Testis (tissue), 3 donors: Measurements from ENCODE around the gene ZCCHC2. TPM values are rescaled to one million over a fixed set of nuclear protein-coding genes. Genes with fewer than 3 reads are reported as not detected.

Source experiments
- DNase-seq: peaks from one replicate; pipeline ENCODE4 v3.0.0-alpha.2; 2019
- H3K27ac ChIP-seq, 2 donors: fragments of 200-600 bp; sonication (generic); one replicate each; pipeline ENCODE4 v1.5.1; 2019
- H3K27me3 ChIP-seq: fragments of 200-600 bp; sonication (generic); one replicate; pipeline ENCODE4 v1.5.1; 2019
- H3K36me3 ChIP-seq: fragments of 200-600 bp; sonication (generic); one replicate; pipeline ENCODE4 v1.5.1; 2017; ENCODE audit warnings: low read depth; ENCODE audit errors: missing control alignments
- H3K4me1 ChIP-seq: fragments of 200-600 bp; sonication (generic); one replicate; pipeline ENCODE4 v1.5.1; 2019
- H3K4me3 ChIP-seq, 2 donors: fragments of 200-600 bp; sonication (generic); one replicate each; pipeline ENCODE4 v1.5.1; 2017 to 2019
- H3K9me3 ChIP-seq: fragments of 200-600 bp; sonication (generic); one replicate; pipeline ENCODE4 v1.5.1; 2017
- CTCF ChIP-seq, 3 experiments: fragments of 450-650 bp in 2 of 3; fragments of 200-600 bp in 1 of 3; sonication (generic) in 1 of 3; IDR thresholded peaks; one replicate each; pipeline ENCODE4 v1.5.1; 2016 to 2019; ENCODE audit warnings: antibody characterized with exemption in 3 of 3, mild to moderate bottlenecking in 2 of 3, moderate library complexity in 1 of 3
- POLR2A ChIP-seq: fragments of 450-650 bp; IDR thresholded peaks from one replicate; pipeline ENCODE4 v1.6.1; 2017; ENCODE audit warnings: antibody characterized with exemption, mild to moderate bottlenecking, moderate library complexity
- WGBS, 2 donors: methylation state at CpG; one replicate each; pipeline ENCODE4 v1.1.5; 2018; 5-methylcytosine and 5-hydroxymethylcytosine counted together
- intact Hi-C: fragments of 100-400 bp; cut with DNase I; formaldehyde crosslinking; loops from one replicate; pipeline ENCODE4 v1.15.1; 2023; ENCODE audit warnings: low total_unique reads
- polyA plus RNA-seq: library from polyadenylated mRNA; stranded (reverse); fragments of 350-450 nt; fragmentation: Illumina TruSeq; extraction: RNeasy Lipid Tissue Mini Kit (QIAGEN cat#74804); gene quantifications from one replicate; pipeline ENCODE4 v1.2.3, GENCODE V29; 2014; ENCODE audit warnings: low read depth, low replicate concordance; ENCODE audit not compliant: insufficient read depth
- total RNA-seq, 2 donors: library from RNA; depleted of rRNA; stranded (reverse); fragments of >200 nt; gene quantifications; one replicate each; pipeline ENCODE4 v1.2.3, GENCODE V29; 2016

Gene ZCCHC2
- total and polyA plus RNA-seq, 3 donors from 2014 or later: 46.2 to 56.9 (median 51.6) TPM

GRCh38 chr18:62493033-62493862 is 29.6 kb upstream of the ZCCHC2 start:
- no peaks in the 10 kb centered on the region for H3K9me3 ChIP-seq
- no peaks in the 10 kb centered on the region for H3K4me1 ChIP-seq
- TF ChIP-seq POLR2A (no peak), CTCF (IDR thresholded peaks at IDR 0.05) (no peak)
- H3K27me3 ChIP-seq: no peaks in the 10 kb centered on the region
- WGBS, 2 donors: 89 to 94% methylated on average over 17 of the region's 17 CpGs
- H3K36me3 ChIP-seq: no peaks in the 10 kb centered on the region
- H3K27ac ChIP-seq: no peak overlapping the region
- no peak overlapping the region for H3K4me3 ChIP-seq
- no peak for DNase-seq
- intact Hi-C loops: no loop called here

GRCh38 chr18:62494764-62495163 is 28.1 kb upstream of the ZCCHC2 start:
- TF ChIP-seq CTCF (IDR thresholded peaks at IDR 0.05): no peak
- TF ChIP-seq POLR2A: no peak
- no peaks in the 10 kb centered on the region for H3K4me1 ChIP-seq
- intact Hi-C loops: no loop called here
- WGBS, 2 donors: 50 to 51% methylated on average over 3 of the region's 3 CpGs
- H3K27ac ChIP-seq: no peak overlapping the region
- no peaks in the 10 kb centered on the region for H3K9me3 ChIP-seq
- no peaks in the 10 kb centered on the region for H3K36me3 ChIP-seq
- no peak overlapping the region for H3K4me3 ChIP-seq
- DNase-seq: no peak
- H3K27me3 ChIP-seq: no peaks in the 10 kb centered on the region

- H3K9me3 ChIP-seq: no peaks in the 10 kb centered on the region
- TF ChIP-seq CTCF (IDR thresholded peaks at IDR 0.05): no peak
- no peak for TF ChIP-seq POLR2A
- H3K27ac ChIP-seq: no peak overlapping the region
- no peaks in the 10 kb centered on the region for H3K36me3 ChIP-seq
- no peak overlapping the region for H3K4me3 ChIP-seq
- 90 to 91% methylated on average over 2 of the region's 2 CpGs for WGBS, 2 donors
- H3K27me3 ChIP-seq: no peaks in the 10 kb centered on the region
- H3K4me1 ChIP-seq: no peaks in the 10 kb centered on the region
- DNase-seq: no peak
- intact Hi-C loops: no loop called here
Observed at GRCh38 chr18:62496262-62496661, 26.6 kb upstream of the ZCCHC2 start.

- Histone ChIP-seq H3K36me3 (no peaks in the 10 kb centered on the region), H3K27ac (no peak overlapping the region), H3K4me3 (no peak overlapping the region), H3K27me3 (no peaks in the 10 kb centered on the region), H3K4me1 (no peaks in the 10 kb centered on the region), H3K9me3 (no peaks in the 10 kb centered on the region)
- DNase-seq: no peak
- TF ChIP-seq CTCF (IDR thresholded peaks at IDR 0.05): no peak
- no peak for TF ChIP-seq POLR2A
- intact Hi-C loops: no loop called here
- 77 to 83% methylated on average over 11 to 13 of the region's 13 CpGs for WGBS, 2 donors
Observed at GRCh38 chr18:62497190-62497772, 25.5 kb upstream of the ZCCHC2 start.
